GM20000 (cell line): ENCODE data around the gene TIMELESS.

ENCODE experiments used
- DNase-seq: peaks from one replicate; pipeline ENCODE4 v3.0.0; 2012; ENCODE audit warnings: low spot score
- CTCF ChIP-seq: IDR thresholded peaks from 2 replicates; pipeline ENCODE4 v1.5.1; 2012; ENCODE audit warnings: mild to moderate bottlenecking, control low read depth; ENCODE audit errors: extremely low read depth, missing control alignments

TIMELESS gene

DNA sequence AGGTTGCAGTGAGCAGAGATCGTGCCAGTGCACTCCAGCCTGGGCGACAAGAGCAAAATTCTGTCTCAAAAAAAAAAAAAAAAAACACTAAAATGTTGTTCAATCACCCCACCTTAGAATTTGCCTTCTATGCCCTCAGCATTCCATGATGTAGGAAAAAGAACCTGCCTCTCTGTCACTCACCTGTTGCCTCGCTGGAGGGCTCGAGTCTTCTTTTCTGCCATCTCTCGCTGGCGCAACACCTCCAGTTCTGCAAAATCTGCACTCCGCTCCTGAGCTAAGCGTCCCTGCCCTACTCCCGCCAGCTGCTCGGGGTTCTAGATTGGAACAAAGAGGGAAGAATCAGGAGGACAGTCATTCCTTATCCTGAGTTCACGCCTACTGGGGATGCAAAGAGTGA lies 17.9 kb downstream of the TIMELESS start:
- DNase-seq, result no peak
- TF ChIP-seq CTCF, result no peak

- TF ChIP-seq CTCF, result no peak
Measured at GRCh38 chr12:56425940-56426438, 23.2 kb downstream of the TIMELESS start.

DNA sequence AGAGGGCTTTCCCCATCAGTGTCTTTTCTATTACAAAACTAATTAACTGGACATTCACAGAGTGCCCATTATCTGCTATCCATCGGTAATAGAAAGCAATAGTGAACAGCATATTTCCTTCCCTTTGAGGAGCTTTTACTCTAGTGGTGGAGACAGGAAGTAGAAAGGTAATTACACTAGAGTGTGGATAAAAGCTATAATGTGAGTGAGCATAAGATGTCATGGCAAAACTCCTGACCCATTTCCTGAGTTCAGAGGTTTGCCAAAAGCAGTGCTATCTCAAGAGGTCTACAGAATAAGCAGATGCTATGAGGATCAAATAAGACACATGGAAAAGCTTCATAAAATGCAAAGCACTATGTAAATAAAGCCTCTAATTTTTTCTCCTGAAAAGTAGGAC lies 24.0 kb downstream of the TIMELESS start:
- TF ChIP-seq CTCF, result no peak
- DNase-seq, result no peak

More at GRCh38 chr12:56425940-56426438, 23.2 kb downstream of the TIMELESS start:
- no peak for DNase-seq

- no peak for TF ChIP-seq CTCF
- no peak for DNase-seq
Measured at GRCh38 chr12:56420411-56420810, 28.8 kb downstream of the TIMELESS start.

DNA sequence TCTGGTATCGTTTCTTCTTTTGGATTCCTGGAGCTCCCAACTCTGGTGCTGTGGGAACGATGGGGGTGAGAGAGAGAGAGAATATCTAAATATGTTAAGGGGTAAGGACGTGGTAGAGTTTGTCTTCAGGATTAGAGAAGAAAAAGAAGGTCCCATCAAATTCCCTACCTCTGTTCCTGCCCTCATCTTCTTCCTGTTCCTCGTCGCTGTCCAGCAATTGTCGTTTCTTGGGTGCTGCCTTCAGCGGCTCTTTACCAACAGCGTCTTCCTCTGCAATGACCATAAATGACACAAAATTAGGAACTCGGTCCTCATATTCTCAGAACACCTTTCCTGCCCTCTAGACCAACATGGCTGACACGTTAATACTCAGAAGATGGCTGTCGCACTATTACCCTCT lies 31.5 kb downstream of the TIMELESS start:
- no peak for DNase-seq
- no peak for TF ChIP-seq CTCF

- no peak for DNase-seq
- no peak for TF ChIP-seq CTCF
Measured at GRCh38 chr12:56414401-56414800, 34.8 kb downstream of the TIMELESS start.

- no peak for DNase-seq
- no peak for TF ChIP-seq CTCF
Measured at GRCh38 chr12:56413392-56413791, 35.8 kb downstream of the TIMELESS start.
